Islet precursor cell (in vitro differentiated cells): ENCODE measurements around the gene ROBO2.

Experiments used
- DNase-seq: peaks from one replicate; pipeline ENCODE4 v3.0.0-alpha.2; 2018

The ROBO2 gene

GRCh38 chr3:77601823-77602415 lies 562.0 kb downstream of the ROBO2 start:
- DNase-seq: no peak

- DNase-seq: no peak
These were observed 562.8 kb downstream of the ROBO2 start for GRCh38 chr3:77602722-77603121.

GRCh38 chr3:77605308-77605707 lies 565.4 kb downstream of the ROBO2 start:
- DNase-seq: no peak

GRCh38 chr3:77605865-77606264 lies 566.0 kb downstream of the ROBO2 start:
- DNase-seq: no peak

- no peak for DNase-seq
These were observed 566.5 kb downstream of the ROBO2 start for GRCh38 chr3:77606372-77606771.

GRCh38 chr3:77618686-77619085 lies 578.8 kb downstream of the ROBO2 start:
- no peak for DNase-seq

- DNase-seq: no peak
These were observed 580.1 kb downstream of the ROBO2 start for GRCh38 chr3:77620009-77620408.

GRCh38 chr3:77623500-77623899 lies 583.6 kb downstream of the ROBO2 start:
- no peak for DNase-seq

GRCh38 chr3:77626157-77626556 lies 586.3 kb downstream of the ROBO2 start:
- no peak for DNase-seq

- DNase-seq: no peak
These were observed 608.3 kb downstream of the ROBO2 start for GRCh38 chr3:77648214-77648613.

- no peak for DNase-seq
These were observed 608.8 kb downstream of the ROBO2 start for GRCh38 chr3:77648664-77649063.

- no peak for DNase-seq
These were observed 612.7 kb downstream of the ROBO2 start for GRCh38 chr3:77652624-77653023.

GRCh38 chr3:77655396-77655795 lies 615.5 kb downstream of the ROBO2 start:
- DNase-seq: no peak

- DNase-seq: peak; percentile 59
These were observed 620.8 kb downstream of the ROBO2 start for GRCh38 chr3:77660718-77661117.

GRCh38 chr3:77667901-77668300 lies 628.0 kb downstream of the ROBO2 start:
- no peak for DNase-seq

GRCh38 chr3:77668376-77668775 lies 628.5 kb downstream of the ROBO2 start:
- no peak for DNase-seq

GRCh38 chr3:77672016-77672415 lies 632.1 kb downstream of the ROBO2 start:
- DNase-seq: no peak

GRCh38 chr3:77682162-77682561 lies 642.3 kb downstream of the ROBO2 start:
- no peak for DNase-seq

- DNase-seq: no peak
These were observed 644.2 kb downstream of the ROBO2 start for GRCh38 chr3:77684115-77684514.

GRCh38 chr3:77685713-77686112 lies 645.8 kb downstream of the ROBO2 start:
- DNase-seq: no peak

GRCh38 chr3:77686560-77686959 lies 646.7 kb downstream of the ROBO2 start:
- no peak for DNase-seq

- DNase-seq: no peak
These were observed 647.6 kb downstream of the ROBO2 start for GRCh38 chr3:77687545-77687944.

GRCh38 chr3:77690284-77690845 lies 650.5 kb downstream of the ROBO2 start:
- DNase-seq: no peak

GRCh38 chr3:77693147-77693546 lies 653.2 kb downstream of the ROBO2 start:
- no peak for DNase-seq

- DNase-seq: no peak
These were observed 659.3 kb downstream of the ROBO2 start for GRCh38 chr3:77699125-77699691.
